PC-9 (cell line): ENCODE data around the gene TRAF3IP1.

ENCODE experiments used
- CTCF ChIP-seq: fragments of 200-600 bp; sonication (generic); conservative IDR thresholded peaks from 2 replicates; pipeline ENCODE4 v1.6.1; 2017; ENCODE audit warnings: mixed run types, antibody characterized with exemption, mild to moderate bottlenecking, moderate library complexity
- EZH2 ChIP-seq: fragments of 200-600 bp; sonication (generic); IDR thresholded peaks from 2 replicates; pipeline ENCODE4 v1.8.0; 2017; ENCODE audit warnings: antibody characterized with exemption, low read depth

- TF ChIP-seq CTCF (no peak), EZH2 (no peak)
These were observed 81.2 kb downstream of the TRAF3IP1 start for GRCh38 chr2:238401551-238401950.
